HG03280 (cell line): ENCODE data around the gene TRMO.
A peak's percentile ranks its signal among the peaks of the same experiment; 100 is the strongest.
"Not testable (repeated sequence)": the region's sequence is repeated elsewhere in the genome, so short reads cannot be mapped to it uniquely, and the experiment has no call there.

Experiments used
- ATAC-seq: cut with Tn5 transposase; IDR thresholded peaks from one replicate; pipeline ENCODE4 v1.9.1; 2021; ENCODE audit warnings: mild to moderate bottlenecking, moderate library complexity; ENCODE audit not compliant: unreplicated experiment

Gene TRMO

GRCh38 chr9:97921959-97922724 lies at the start of gene TRMO:
Gene TRMO (minus strand): TSS chr9:97922500. CDS start chr9:97922493, 7 bp downstream.
- ATAC-seq: peak; percentile 82

- no peak for ATAC-seq
Observed at GRCh38 chr9:97970165-97970564, 47.9 kb upstream of the TRMO start.

DNA sequence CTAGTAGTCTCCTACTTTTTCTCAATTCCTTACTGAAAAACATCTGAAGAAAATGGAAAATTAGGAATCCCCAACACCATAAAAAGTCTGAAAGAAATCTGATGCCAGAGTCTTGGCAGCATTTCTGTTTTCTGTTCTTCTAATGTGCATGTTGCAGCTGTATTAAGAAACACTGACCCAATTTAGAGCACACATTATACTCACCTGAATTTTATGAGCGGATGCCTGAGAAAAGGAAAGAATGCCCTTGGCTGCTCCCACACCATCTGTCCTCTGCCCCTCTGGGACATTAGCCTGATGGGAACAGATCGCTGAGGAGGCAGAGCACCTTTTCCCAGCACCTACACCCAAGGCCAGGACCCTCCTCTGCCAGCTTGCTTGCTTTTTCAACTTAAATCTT lies 46.7 kb upstream of the TRMO start:
- ATAC-seq: no peak

GRCh38 chr9:97966493-97966892 lies 44.2 kb upstream of the TRMO start:
- ATAC-seq: no peak

DNA sequence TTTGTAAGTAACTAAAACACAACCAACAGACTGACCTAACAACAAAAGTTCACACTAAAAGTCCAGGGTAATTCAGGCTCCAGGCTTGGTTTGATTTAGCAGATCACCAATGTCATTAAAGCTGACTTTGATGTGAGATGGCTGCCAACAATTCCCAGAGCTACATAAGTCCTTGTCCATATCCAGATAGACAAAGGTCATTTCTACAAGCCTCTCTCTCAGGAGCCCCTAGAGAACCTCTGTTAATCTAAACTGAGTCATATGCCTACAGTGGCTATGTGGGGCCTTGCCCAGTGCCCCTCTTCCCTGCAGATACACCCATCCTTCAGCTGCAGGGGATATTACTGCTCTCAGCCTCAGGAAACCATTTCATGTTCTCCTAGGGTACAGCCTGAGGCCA lies 42.6 kb upstream of the TRMO start:
- no peak for ATAC-seq

GRCh38 chr9:97963232-97963631 lies 40.9 kb upstream of the TRMO start:
- ATAC-seq: no peak

DNA sequence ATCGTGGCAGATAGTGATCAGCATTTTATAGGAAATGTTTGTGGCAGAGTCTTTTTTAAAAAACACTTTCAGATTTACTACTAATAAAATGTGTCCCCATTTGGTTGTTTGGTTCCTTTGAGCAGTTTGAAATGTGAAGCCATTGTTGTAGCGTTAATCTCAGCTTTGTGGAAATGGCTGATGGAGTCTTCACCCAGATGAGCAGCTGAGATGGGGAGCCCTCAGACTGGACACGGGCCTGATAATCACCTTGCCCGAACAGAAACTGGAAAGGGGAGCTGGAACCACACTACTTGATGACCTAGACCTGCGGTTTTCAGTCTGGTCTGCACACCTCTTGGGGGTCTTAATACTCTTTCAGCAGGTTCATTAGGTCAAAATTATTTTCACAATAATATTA lies 40.3 kb upstream of the TRMO start:
- ATAC-seq: no peak

DNA sequence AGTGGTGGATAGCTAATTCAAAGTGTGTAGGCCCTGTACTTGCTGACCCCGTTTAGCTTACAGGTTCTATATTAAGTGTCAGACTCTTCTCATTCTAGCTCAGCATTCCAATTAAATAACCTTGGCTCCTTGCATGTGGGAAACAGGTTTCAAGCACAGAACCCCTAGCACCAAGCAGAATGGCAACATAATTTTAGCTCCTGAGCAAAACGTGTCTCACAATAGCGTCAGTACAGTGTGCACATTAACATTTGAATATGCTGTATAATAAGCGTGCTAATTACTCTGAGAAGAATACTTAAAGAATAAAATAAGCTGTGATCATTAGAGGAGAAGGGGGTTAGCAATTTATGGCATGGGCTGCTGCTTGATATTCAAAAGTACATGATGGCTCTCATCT lies 39.8 kb upstream of the TRMO start:
- ATAC-seq: no peak

DNA sequence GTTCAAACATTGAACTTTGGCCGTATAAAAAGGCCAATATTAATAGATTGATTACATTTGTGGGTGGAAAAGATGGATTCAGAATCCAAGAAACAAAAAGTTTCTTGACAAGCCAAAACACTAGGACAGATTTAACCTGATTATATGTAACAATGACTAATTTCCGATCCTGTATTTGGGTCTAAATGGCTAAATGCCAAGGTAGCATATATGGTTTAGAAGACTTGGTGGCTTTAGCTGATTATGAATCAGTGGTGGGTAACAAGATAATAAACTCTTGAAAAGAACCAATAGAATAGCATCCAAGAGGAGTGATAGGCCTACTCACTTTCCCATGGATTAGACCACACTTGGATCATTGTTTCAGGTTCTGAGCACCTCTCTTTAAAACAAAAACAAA lies 39.1 kb upstream of the TRMO start:
- ATAC-seq: no peak

DNA sequence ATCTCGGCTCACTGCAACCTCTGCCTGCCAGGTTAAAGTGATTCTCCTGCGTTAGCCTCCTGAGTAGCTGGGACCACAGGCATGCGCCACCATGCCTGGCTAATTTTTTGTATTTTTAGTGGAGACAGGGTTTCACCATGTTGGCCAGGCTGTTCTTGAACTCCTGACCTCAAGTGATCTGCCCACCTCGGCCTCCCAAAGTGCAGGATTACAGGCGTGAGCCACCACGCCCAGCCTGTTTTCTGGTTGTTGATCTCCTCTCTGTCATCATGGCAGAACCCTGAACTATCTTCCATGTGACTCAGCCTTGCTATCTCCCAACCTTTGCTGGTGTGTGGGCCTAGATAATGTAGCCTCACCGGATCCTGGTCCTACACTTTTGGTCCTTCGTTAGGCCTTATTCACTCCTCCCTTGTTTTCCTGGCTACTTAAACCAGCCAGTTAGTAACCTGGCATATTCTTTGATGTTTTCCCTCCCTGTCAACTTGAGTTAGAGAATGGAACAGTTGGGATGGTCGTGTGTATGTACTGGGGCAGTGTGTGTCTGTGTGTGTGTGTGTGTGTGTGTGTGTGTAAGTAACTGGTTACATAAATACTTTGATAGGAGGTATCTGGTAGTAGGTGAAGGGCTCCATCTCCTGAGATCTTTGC lies 38.5 kb upstream of the TRMO start:
- ATAC-seq: not testable (repeated sequence)

GRCh38 chr9:97959585-97959984 lies 37.3 kb upstream of the TRMO start:
- ATAC-seq: no peak

DNA sequence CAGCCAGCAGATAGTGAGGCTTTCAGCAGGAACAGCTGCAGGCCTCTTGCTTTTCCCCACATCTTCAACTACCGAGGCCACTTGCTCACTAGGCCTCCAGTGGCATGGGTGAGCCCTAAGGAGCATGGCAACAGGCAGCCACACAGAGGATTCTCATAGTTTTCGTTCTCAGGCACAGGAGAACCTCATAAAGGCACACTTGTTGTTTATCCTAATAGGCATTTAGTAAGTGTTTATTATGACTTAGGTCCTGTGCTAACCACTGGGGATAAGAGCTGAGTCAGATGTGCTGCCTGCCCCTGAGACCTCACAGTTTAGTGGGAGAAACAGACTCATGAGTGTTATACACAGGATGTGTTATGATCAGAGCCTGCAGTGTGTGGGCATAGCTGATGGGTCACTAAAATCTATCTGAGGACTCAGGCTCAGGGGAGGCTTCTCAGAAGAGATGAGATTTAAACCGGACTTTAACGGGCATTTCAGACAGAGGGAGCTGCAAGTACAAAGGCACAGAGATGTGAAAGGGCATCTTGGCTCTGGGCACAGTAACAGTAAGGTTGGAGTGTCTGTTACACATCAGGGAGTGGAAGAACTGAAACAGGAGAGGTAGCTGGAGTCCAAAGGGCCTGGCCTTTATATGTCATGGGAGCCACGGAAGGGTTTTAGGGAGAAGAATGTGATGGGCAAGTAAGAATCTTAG lies 36.7 kb upstream of the TRMO start:
- no peak for ATAC-seq

DNA sequence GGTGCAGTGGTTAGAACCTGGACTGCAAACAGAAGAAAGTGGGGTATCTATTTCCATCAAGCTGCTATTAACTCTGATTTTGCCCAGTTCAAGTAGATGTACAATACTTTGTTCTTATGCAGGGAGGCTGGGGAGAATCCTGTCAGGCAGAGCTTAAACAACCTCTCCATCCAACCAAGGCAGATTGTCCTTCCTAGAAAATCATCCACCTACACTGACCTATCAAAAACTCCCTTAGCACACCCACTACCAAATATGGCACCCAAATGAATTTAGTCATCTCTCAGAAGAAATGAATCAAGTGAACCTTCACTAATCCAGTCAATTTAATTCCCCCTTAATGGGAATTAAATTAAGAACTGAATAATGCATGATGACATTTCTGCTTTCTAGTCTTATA lies 34.0 kb upstream of the TRMO start:
- no peak for ATAC-seq

DNA sequence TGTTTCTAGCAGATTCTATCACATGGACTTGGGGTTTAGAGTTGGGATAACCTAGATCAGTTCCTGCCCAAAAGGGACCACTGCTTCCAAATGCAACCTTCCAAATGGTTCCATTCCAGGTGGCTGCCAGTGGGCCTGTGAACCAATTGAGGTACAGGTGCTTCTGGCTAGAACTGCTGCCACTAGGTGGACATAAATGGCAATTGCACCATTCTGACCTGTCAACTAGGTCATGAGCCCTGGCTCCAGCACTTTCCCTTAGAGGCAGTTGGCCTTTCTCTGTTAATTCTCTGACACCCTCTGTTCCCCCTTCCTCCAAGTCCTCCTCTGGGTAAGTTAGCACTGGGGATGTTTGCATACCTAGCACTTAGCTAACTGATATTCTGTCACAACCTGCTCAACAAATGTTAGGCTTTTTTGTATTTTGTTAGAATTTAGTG lies 32.3 kb upstream of the TRMO start:
- peak; percentile 83 for ATAC-seq

GRCh38 chr9:97950873-97951272 lies 28.6 kb upstream of the TRMO start:
- not testable (repeated sequence) for ATAC-seq

GRCh38 chr9:97947094-97947493 lies 24.8 kb upstream of the TRMO start:
- not testable (repeated sequence) for ATAC-seq

DNA sequence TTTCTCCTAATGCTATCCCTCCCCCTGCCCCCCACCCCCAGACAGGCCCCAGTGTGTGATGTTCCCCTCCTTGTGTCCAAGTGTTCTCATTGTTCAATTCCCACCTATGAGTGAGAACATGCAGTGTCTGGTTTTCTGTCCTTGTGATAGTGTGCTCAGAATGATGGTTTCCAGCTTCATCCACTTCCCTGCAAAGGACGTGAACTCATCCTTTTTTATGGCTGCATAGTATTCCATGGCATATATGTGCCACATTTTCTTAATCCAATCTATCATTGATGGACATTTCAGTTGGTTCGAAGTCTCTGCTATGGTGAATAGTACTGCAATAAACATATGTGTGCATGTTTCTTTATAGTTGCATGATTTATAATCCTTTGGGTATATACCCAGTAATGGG lies 23.2 kb upstream of the TRMO start:
- not testable (repeated sequence) for ATAC-seq

- no peak for ATAC-seq
Observed at GRCh38 chr9:97944612-97945011, 22.3 kb upstream of the TRMO start.

- no peak for ATAC-seq
Observed at GRCh38 chr9:97943308-97943855, 21.1 kb upstream of the TRMO start.

DNA sequence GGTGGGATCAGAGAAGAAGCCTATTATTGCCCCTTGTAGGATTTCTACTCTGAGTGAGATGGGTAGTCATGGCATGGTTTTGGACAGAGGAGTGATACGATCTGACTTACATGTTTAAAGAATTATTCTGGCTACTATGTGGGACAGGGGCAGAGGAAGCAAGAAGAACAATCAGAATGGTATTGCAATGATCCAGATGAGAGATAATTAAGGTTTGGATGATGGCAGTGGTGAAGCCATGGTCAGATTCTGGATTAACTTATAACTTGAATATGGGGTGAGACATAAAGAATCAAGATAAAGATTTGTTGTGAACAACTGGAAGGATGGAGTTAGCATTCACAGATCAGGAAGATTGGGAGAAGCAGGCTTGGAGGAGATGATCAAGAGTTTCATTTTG lies 19.0 kb upstream of the TRMO start:
- no peak for ATAC-seq

- no peak for ATAC-seq
Observed at GRCh38 chr9:97940741-97941140, 18.4 kb upstream of the TRMO start.

DNA sequence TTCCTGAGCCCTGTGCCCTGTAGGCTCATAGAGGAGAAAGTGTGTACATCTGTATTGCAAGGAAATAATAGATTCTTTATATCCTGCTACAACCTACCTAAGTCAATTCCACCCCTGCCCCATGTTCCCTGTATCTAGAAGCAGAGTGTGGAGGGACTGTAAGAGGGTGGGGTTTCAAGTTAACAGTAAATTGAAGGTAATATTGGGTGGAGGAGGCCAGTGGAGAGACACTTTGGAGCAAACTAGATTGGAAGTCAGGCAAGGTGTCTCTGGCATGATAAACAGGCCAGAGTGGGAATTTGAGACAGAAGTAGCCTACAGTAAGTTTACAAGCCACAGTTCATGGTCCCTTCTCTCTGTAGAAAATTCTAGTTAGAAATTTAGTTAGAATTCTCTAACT lies 17.9 kb upstream of the TRMO start:
- no peak for ATAC-seq
